HG03175 (cell line): ENCODE data around the gene STOM.
A peak's percentile ranks its signal among the peaks of the same experiment; 100 is the strongest.
"Not testable (repeated sequence)": the region's sequence is repeated elsewhere in the genome, so short reads cannot be mapped to it uniquely, and the experiment has no call there.

Experiments used
- ATAC-seq: cut with Tn5 transposase; IDR thresholded peaks from one replicate; pipeline ENCODE4 v1.9.1; 2021; ENCODE audit warnings: mild to moderate bottlenecking, moderate library complexity; ENCODE audit not compliant: unreplicated experiment

STOM gene

DNA sequence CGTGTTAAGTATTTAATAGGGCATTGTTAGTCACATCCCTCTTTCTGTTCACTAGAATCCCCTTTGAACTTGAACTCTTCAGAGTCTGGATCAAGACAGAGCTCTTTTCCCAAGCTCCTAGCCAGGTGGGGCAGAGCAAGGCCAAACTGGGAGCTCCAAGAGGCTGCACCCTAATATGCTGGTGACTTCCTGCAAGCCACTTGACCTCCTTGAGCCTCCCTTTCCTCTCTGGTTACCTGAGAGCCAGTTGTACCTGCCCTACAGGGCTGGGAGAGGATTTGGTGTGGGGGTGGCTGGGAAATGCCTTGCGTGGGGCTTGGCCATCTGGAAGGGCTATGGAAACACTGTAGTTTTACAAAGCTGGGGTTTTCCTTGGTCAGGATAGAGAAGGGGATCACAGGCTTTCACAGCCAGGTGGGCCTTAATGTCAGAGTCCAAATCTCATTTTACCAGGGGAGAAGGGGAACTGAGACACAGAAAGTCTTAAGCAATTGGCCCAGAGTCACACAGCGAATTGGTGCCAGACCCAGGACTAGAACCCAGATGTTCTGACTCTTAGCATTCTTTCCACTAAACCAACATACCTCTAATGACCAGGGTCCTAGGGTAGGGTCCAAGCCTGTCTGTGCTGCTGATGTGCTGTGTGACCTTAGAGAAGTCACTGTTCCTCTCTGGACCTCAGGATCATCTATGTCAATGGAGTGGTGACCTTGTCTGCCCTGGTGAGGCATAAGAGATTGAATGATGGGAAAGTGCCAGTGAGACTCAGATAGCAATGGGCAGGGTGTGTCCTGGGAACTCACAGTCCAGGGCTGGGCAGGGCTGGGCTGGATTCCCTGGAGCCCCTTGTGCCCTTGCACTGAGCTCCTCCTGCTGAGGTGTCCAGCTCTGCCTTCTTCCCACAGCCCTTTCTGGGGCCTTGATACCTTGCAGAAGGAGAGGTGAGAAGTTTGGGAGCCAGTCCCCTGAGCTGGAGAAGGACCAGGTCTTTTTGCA is 66.3 kb downstream of the STOM start:
- no peak for ATAC-seq

- no peak for ATAC-seq
Measured at GRCh38 chr9:121302786-121303185, 67.3 kb downstream of the STOM start.

GRCh38 chr9:121302341-121302740 is 67.7 kb downstream of the STOM start:
- no peak for ATAC-seq

GRCh38 chr9:121301881-121302286 is 68.2 kb downstream of the STOM start:
- no peak for ATAC-seq

GRCh38 chr9:121300283-121301119 is 69.5 kb downstream of the STOM start:
- ATAC-seq: no peak

GRCh38 chr9:121299467-121300282 is 70.4 kb downstream of the STOM start:
- ATAC-seq: peak; percentile 53

- peak; percentile 21 for ATAC-seq
Measured at GRCh38 chr9:121298689-121299466, 71.2 kb downstream of the STOM start.

DNA sequence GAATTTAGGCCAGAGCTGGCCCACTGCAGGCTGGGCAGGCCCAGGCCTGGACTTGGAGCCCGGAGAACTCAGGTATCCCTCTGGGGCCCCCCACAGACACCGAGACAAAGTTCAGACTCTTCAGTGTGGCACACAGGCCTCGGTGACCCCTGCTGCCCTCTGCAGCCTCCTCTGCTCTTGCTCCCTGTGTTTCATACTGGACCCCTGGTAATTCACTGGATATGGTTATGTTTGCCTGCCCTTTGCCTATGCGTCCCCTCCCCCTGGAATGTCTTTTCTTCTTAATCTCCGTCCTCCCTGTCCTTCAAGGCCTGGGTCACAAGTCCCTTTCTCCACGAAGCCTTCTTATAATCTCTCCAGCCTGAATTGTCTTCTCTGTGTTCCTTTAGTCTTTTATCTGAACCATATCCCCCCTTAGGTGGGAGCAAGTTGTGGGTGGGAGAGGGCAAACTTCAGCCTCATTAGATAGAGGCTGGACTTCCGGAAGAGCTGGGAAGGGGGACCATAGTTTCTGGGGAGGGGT is 72.0 kb downstream of the STOM start:
- no peak for ATAC-seq

- ATAC-seq: no peak
Measured at GRCh38 chr9:121297389-121297788, 72.7 kb downstream of the STOM start.

GRCh38 chr9:121296213-121297127 is 73.6 kb downstream of the STOM start:
- no peak for ATAC-seq

DNA sequence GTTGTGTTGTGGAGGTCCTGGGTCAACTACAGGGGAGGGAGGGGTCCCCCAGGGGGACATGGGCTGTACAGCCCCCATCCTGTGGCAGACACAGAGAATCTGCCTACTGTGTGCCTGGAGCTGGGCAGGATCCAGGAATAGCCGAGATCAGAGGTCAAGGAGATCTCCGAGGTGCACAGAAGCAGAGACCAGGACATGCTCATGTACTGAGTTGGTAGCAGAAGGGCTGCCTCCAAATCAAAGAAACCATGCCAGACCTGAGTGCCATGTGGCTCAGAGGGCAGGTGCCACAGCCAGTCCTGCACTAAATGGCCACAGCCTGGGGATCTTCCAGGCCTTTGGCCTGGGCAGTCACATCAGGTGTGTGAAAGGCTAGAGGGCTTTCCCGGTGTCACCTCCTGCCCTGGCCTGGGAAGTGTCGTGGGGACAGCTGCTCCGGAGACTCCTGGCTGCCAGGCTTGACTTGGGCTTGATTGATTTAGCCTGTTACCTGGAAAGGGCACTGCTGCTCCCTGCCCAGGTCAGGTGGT is 74.3 kb downstream of the STOM start:
- ATAC-seq: no peak

DNA sequence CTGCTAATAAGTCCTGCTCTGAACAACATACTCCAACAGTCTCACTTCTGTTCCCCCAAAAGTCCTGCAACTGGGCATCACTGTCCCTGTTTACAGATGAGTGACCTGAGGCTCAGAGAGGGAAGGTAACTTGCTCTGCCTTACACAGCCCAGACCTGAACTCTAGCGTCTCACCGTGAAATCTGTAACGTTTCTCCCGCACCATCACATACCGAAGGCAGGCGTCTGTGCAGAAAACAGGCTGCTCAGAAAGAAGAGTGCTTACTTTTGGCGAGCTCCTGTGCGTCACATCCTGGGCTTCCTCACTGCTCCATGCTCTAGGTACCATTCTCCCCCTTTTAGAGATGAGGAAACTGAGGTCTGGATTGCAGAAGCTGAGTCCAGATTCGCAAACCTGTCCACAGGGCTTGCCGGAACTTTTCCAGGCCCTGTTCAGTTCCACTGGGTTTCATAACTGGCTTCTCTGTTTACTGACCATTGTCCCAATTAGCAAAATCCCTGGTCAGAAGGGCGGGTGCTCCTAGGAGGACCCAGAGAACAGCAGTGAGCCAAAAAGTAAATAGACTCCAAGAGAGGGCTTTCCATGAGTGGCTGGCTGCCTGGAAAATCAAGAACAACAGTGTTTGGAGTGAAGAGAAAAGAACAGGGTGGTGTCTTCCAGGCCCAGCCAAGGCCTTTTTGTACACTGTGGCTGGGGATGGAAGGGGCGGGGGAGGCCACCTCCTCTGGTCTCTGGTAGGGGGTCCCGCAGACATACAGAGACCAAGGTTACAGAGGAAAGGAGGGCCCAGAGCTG is 75.0 kb downstream of the STOM start:
- no peak for ATAC-seq

- no peak for ATAC-seq
Measured at GRCh38 chr9:121294151-121294743, 75.8 kb downstream of the STOM start.

DNA sequence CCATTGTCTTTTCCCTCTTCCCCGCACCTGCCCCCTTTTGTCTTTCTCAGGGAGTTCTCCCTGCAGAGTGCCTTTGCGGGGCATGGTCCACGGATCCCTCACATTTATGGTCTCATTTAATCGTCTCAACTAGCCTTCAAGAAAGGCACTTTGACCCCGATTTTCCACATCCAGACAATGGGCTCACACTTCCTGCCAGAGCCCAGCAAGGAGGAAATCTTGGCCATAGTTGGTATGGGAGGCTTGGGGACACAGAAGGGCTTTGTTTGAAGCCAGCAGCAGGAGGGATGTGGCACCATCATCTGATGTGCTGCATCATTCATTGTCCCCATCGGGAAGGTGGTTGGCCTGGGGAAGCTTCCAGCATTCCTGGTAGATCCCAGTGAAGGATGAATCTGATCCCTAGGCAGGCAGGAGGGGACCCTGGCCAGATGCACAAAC is 77.2 kb downstream of the STOM start:
- ATAC-seq: no peak

- ATAC-seq: no peak
Measured at GRCh38 chr9:121292051-121292450, 78.0 kb downstream of the STOM start.

DNA sequence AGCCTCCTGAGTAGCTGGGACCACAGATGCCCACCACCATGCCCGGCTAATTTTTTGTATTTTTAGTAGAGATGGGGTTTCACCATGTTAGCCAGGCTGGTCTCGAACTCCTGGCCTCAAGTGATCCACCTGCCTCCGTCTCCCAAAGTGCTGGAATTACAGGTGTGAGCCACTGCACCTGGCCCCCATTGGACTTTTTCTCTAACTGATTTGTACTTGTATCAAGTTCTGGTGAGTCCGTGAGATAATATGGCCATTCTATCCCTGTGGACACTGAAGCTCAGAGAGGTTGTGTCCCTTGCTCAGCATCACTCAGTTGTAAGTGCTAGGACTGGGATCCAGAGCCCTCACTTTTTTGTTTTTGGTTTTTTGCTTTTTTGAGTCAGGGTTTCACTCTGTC is 78.5 kb downstream of the STOM start:
- ATAC-seq: not testable (repeated sequence)

DNA sequence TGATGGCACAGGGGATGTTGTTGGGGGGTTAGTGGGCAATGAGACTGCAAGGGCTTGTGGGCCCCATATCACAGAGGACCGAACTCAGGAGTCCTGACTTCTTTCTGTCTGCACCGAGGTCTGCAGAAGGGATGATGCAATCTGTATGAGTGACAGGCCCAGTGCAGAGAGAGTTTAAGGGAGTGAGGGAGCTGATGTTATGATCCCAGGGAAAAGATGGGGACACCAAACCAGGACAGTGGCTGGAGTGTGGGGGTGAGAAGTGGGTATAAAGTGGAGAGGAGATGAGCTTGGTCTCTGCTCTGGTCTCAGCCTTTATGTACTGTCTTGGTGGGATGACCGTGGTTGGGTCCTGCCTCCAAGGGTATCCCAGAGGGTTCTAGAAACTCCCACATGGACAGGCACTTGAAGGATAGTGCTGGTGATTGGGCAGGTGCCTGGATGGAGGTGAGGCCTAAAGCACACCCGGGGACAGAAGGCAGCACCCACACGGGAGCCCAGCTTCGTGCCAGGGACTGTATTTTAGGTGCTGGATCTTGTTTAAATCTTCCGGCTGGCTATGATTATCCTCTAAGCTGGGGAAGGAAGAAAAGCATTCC is 80.2 kb downstream of the STOM start:
- no peak for ATAC-seq
